ENCODE data around the gene CLRN3.

GRCh38 chr10:127919418-127920271 is 26.9 kb upstream of the CLRN3 start:
- TF ChIP-seq EZH2 (IDR thresholded peaks at IDR 0.05; ENCODE audit: insufficient read depth, poor library complexity, severe bottlenecking) (no peak), EZH2phosphoT487 (IDR thresholded peaks at IDR 0.05; ENCODE audit: insufficient read depth, low read depth) (no peak)

All from GM23248 (cell line).